GDM1 (cell line): ENCODE data around the gene CLTRN.
"Not testable (repeated sequence)": the region's sequence is repeated elsewhere in the genome, so short reads cannot be mapped to it uniquely, and the experiment has no call there.

ENCODE experiments used
- DNase-seq: peaks from one replicate; lab custom pipeline; 2025; lab: John Stamatoyannopoulos, UW

CLTRN gene

GRCh38 chrX:15664487-15665444 lies at the start of gene CLTRN:
Gene CLTRN (minus strand): TSS chrX:15664805. CDS start chrX:15664775, 30 bp downstream.
- DNase-seq: no peak

GRCh38 chrX:15704273-15704672 lies 39.7 kb upstream of the CLTRN start:
- not testable (repeated sequence) for DNase-seq

- DNase-seq: not testable (repeated sequence)
Measured at GRCh38 chrX:15703809-15704208, 39.2 kb upstream of the CLTRN start.

GRCh38 chrX:15702488-15703371 lies 38.1 kb upstream of the CLTRN start:
- DNase-seq: no peak

GRCh38 chrX:15696516-15696915 lies 31.9 kb upstream of the CLTRN start:
- no peak for DNase-seq

- DNase-seq: no peak
Measured at GRCh38 chrX:15694941-15695451, 30.4 kb upstream of the CLTRN start.

GRCh38 chrX:15686818-15687685 lies 22.4 kb upstream of the CLTRN start:
- peak; percentile 29 for DNase-seq

GRCh38 chrX:15683193-15683592 lies 18.6 kb upstream of the CLTRN start:
- DNase-seq: no peak

GRCh38 chrX:15681433-15681832 lies 16.8 kb upstream of the CLTRN start:
- DNase-seq: no peak

GRCh38 chrX:15680401-15680800 lies 15.8 kb upstream of the CLTRN start:
- DNase-seq: no peak

- no peak for DNase-seq
Measured at GRCh38 chrX:15679246-15679645, 14.6 kb upstream of the CLTRN start.

- DNase-seq: no peak
Measured at GRCh38 chrX:15678339-15678738, 13.7 kb upstream of the CLTRN start.

- DNase-seq: no peak
Measured at GRCh38 chrX:15676886-15677285, 12.3 kb upstream of the CLTRN start.

GRCh38 chrX:15675490-15675921 lies 10.9 kb upstream of the CLTRN start:
- DNase-seq: peak; percentile 90

GRCh38 chrX:15674841-15675489 lies 10.4 kb upstream of the CLTRN start:
- DNase-seq: peak; percentile 95

- no peak for DNase-seq
Measured at GRCh38 chrX:15674514-15674840, 9.9 kb upstream of the CLTRN start.

- DNase-seq: no peak
Measured at GRCh38 chrX:15673970-15674369, 9.4 kb upstream of the CLTRN start.

GRCh38 chrX:15672881-15673280 lies 8.3 kb upstream of the CLTRN start:
- no peak for DNase-seq

- DNase-seq: no peak
Measured at GRCh38 chrX:15663439-15663838, 1.2 kb downstream of the CLTRN start.

GRCh38 chrX:15654804-15655203 lies 9.8 kb downstream of the CLTRN start:
- not testable (repeated sequence) for DNase-seq

- no peak for DNase-seq
Measured at GRCh38 chrX:15653961-15654360, 10.6 kb downstream of the CLTRN start.
